Measurements from ENCODE around the gene ALMS1. TPM values are rescaled to one million over a fixed set of nuclear protein-coding genes. Genes with fewer than 3 reads are reported as not detected.
"Not testable (repeated sequence)": the region's sequence is repeated elsewhere in the genome, so short reads cannot be mapped to it uniquely, and the experiment has no call there.

Gene ALMS1
- total and polyA plus RNA-seq, 2 experiments from 2014 or later, result 4.6 to 14.5 TPM

DNA sequence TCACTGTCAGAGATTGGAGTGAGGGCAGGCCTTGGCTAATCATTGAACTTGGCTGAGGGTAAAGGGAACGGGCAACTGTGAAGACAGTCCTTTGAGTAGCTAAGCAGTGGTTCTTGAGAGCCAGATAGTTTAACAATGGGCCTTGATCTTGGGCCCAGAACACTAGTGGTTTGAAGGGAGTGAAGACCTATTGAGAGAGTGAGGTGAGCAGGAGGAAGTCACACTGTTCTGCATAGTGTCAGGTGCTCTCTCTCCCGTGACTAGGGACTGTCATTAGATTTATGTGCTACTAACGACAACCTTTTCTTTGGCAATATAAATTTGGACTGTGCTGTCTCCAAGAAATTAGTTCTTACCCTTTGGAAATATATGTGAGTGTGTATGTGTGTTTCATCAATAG lies 44.6 kb upstream of the ALMS1 start:
- no peaks in the 10 kb centered on the region for H4K20me1 ChIP-seq (ENCODE audit: insufficient read depth, poor library complexity, severe bottlenecking)
- H3K79me2 ChIP-seq, result no peaks in the 10 kb centered on the region
- H2AFZ ChIP-seq, result no peak overlapping the region
- H3K36me3 ChIP-seq (replicated peaks; ENCODE audit: insufficient read depth, low read depth), result no peaks in the 10 kb centered on the region
- 71% methylated on average over 3 of the region's 3 CpGs for WGBS (ENCODE audit: low lambda C conversion rate, missing lambda C conversion rate)
- peaks cover 10% of the 10 kb centered on the region for H3K27me3 ChIP-seq
- TF ChIP-seq EZH2phosphoT487 (IDR thresholded peaks at IDR 0.05; ENCODE audit: low read depth, severe bottlenecking, unreplicated experiment), result no peak
- TF ChIP-seq EZH2 (IDR thresholded peaks at IDR 0.05; ENCODE audit: borderline replicate concordance), result no peak
- TF ChIP-seq, protein P1, sequence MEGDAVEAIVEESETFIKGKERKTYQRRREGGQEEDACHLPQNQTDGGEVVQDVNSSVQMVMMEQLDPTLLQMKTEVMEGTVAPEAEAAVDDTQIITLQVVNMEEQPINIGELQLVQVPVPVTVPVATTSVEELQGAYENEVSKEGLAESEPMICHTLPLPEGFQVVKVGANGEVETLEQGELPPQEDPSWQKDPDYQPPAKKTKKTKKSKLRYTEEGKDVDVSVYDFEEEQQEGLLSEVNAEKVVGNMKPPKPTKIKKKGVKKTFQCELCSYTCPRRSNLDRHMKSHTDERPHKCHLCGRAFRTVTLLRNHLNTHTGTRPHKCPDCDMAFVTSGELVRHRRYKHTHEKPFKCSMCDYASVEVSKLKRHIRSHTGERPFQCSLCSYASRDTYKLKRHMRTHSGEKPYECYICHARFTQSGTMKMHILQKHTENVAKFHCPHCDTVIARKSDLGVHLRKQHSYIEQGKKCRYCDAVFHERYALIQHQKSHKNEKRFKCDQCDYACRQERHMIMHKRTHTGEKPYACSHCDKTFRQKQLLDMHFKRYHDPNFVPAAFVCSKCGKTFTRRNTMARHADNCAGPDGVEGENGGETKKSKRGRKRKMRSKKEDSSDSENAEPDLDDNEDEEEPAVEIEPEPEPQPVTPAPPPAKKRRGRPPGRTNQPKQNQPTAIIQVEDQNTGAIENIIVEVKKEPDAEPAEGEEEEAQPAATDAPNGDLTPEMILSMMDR (IDR thresholded peaks at IDR 0.05; ENCODE audit: poor library complexity), result no peak
- DNase-seq (ENCODE audit: low spot score), result no peak
- no peak overlapping the region for H3K4me3 ChIP-seq
- no peak overlapping the region for H3K4me2 ChIP-seq
- H3K4me1 ChIP-seq (ENCODE audit: insufficient read depth), result no peaks in the 10 kb centered on the region
- no peaks in the 10 kb centered on the region for H3K9me2 ChIP-seq (replicated peaks; ENCODE audit: insufficient read depth)
- no peak overlapping the region for H3K27ac ChIP-seq
- no peaks in the 10 kb centered on the region for H3K9me3 ChIP-seq (ENCODE audit: low read depth)

DNA sequence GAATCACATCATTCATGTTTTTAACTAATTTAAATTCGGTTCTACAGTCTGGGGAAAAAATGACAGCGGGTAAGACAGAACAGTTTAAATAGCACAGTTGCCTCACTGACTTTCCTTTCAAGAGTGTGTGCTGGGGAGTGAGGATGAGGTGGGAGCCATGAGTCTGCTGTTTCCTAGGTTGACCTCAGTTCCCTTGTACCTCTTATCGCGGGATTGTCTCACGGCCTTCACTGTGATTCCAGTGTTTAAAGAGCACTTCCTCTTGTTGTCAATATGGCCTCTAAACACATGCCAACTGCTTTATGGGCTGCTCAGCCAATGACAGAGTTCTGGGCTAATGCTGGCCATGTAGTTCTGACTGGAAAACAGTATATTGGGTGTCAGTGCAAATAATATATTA lies 41.6 kb upstream of the ALMS1 start:
- H3K36me3 ChIP-seq (replicated peaks; ENCODE audit: insufficient read depth, low read depth), result no peaks in the 10 kb centered on the region
- no peak for DNase-seq (ENCODE audit: low spot score)
- 85% methylated on average over 5 of the region's 5 CpGs for WGBS (ENCODE audit: low lambda C conversion rate, missing lambda C conversion rate)
- H3K27me3 ChIP-seq, result peaks cover 9% of the 10 kb centered on the region
- no peaks in the 10 kb centered on the region for H3K9me2 ChIP-seq (replicated peaks; ENCODE audit: insufficient read depth)
- no peak overlapping the region for H2AFZ ChIP-seq
- H4K20me1 ChIP-seq (ENCODE audit: insufficient read depth, poor library complexity, severe bottlenecking), result no peaks in the 10 kb centered on the region
- no peaks in the 10 kb centered on the region for H3K9me3 ChIP-seq (ENCODE audit: low read depth)
- no peak for TF ChIP-seq EZH2phosphoT487 (IDR thresholded peaks at IDR 0.05; ENCODE audit: low read depth, severe bottlenecking, unreplicated experiment)
- TF ChIP-seq, protein P1 (IDR thresholded peaks at IDR 0.05; ENCODE audit: poor library complexity), result no peak
- TF ChIP-seq EZH2 (IDR thresholded peaks at IDR 0.05; ENCODE audit: borderline replicate concordance), result no peak
- H3K4me3 ChIP-seq, result no peak overlapping the region
- no peaks in the 10 kb centered on the region for H3K79me2 ChIP-seq
- H3K4me2 ChIP-seq, result no peak overlapping the region
- H3K4me1 ChIP-seq (ENCODE audit: insufficient read depth), result no peaks in the 10 kb centered on the region
- H3K27ac ChIP-seq, result no peak overlapping the region

DNA sequence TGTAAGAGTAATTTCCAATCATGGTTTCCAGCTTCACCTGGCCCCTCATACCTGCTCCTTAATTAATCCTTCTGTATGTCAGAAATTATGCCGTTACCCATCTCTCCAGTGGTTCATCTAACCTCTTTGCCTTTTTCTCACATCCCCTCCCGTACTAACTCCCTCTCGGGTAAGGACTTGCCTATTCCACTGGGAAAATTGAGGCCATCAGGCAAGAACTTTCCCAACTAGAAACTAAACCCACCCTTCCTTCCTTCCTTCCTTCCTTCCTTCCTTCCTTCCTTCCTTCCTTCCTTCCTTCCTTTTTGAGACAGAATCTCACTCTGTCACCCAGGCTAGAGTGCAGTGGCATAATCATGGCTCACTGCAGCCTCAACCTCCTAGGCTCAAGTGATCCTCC lies 40.9 kb upstream of the ALMS1 start:
- not testable (repeated sequence) for H3K9me2 ChIP-seq (replicated peaks; ENCODE audit: insufficient read depth); H3K4me3 ChIP-seq

DNA sequence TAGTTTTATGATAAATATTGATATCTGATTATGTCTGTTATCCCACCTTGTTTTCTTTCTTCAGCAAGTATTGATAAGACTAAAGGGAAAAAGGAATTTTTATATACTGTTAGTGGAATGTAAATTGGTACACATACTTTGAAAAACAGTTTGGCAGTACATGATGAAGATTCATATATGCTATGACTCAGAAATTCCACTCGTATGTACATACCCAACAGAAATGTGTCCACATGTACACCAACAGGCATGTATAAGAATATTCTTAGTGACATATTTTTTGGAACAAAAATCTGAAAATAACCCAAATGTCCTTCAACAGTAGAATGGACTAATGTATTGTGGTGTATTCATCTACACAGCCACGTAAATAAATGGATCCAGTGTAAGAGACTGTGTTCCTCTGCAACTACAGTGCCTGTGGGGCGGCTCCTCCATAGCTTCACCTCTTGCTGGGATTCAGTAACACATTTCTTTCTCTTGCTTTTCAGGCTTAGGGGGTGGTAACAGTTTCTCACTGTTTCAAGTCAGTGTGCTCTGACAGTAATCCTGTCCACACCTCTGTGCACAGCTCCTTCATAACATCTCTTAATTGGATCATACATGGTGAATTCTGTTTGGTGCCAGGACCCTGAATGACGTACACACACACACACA lies 35.5 kb upstream of the ALMS1 start:
- Histone ChIP-seq H3K4me1 (ENCODE audit: insufficient read depth) (no peaks in the 10 kb centered on the region), H3K4me3 (no peak overlapping the region), H3K36me3 (replicated peaks; ENCODE audit: insufficient read depth, low read depth) (no peaks in the 10 kb centered on the region), H3K9me3 (ENCODE audit: low read depth) (no peaks in the 10 kb centered on the region), H3K4me2 (no peak overlapping the region), H2AFZ (no peak overlapping the region), H3K27ac (no peak overlapping the region), H4K20me1 (ENCODE audit: insufficient read depth, poor library complexity, severe bottlenecking) (no peaks in the 10 kb centered on the region), H3K9me2 (replicated peaks; ENCODE audit: insufficient read depth) (no peaks in the 10 kb centered on the region), H3K79me2 (no peaks in the 10 kb centered on the region), H3K27me3 (peaks cover 5% of the 10 kb centered on the region)
- 76% methylated on average over 4 of the region's 4 CpGs for WGBS (ENCODE audit: low lambda C conversion rate, missing lambda C conversion rate)
- TF ChIP-seq EZH2phosphoT487 (IDR thresholded peaks at IDR 0.05; ENCODE audit: low read depth, severe bottlenecking, unreplicated experiment) (no peak), EZH2 (IDR thresholded peaks at IDR 0.05; ENCODE audit: borderline replicate concordance) (no peak)
- TF ChIP-seq, protein P1 (IDR thresholded peaks at IDR 0.05; ENCODE audit: poor library complexity), result no peak
- no peak for DNase-seq (ENCODE audit: low spot score)

More for the DNA sequence above, 40.9 kb upstream of the ALMS1 start:
- 85% methylated on average over 3 of the region's 3 CpGs for WGBS (ENCODE audit: low lambda C conversion rate, missing lambda C conversion rate)
- H3K79me2 ChIP-seq; H3K4me2 ChIP-seq; H3K27me3 ChIP-seq; H3K4me1 ChIP-seq (ENCODE audit: insufficient read depth); H2AFZ ChIP-seq; H3K9me3 ChIP-seq (ENCODE audit: low read depth); H4K20me1 ChIP-seq (ENCODE audit: insufficient read depth, poor library complexity, severe bottlenecking); DNase-seq (ENCODE audit: low spot score); H3K27ac ChIP-seq; H3K36me3 ChIP-seq (replicated peaks; ENCODE audit: insufficient read depth, low read depth): not testable (repeated sequence)

Measured in hepatocyte (in vitro differentiated cells).